TTC549 (cell line): ENCODE data around the gene ZNF385A.
"Not testable (repeated sequence)": the region's sequence is repeated elsewhere in the genome, so short reads cannot be mapped to it uniquely, and the experiment has no call there.

Experiments used
- FAIRE-seq: peaks from 2 replicates; lab custom pipeline; 2012; peaks lifted over from hg19 to GRCh38; lab: Jason Lieb, UNC

ZNF385A gene

GRCh38 chr12:54355104-54355815 is 29.3 kb downstream of the ZNF385A start:
- FAIRE-seq = no peak

GRCh38 chr12:54354271-54354670 is 30.3 kb downstream of the ZNF385A start:
- FAIRE-seq = not testable (repeated sequence)

GRCh38 chr12:54352891-54353874 is 31.4 kb downstream of the ZNF385A start:
- FAIRE-seq = no peak

GRCh38 chr12:54352022-54352531 is 32.5 kb downstream of the ZNF385A start:
- FAIRE-seq = no peak

- FAIRE-seq = no peak
Observed at GRCh38 chr12:54351341-54351740, 33.2 kb downstream of the ZNF385A start.

- no peak for FAIRE-seq
Observed at GRCh38 chr12:54350743-54351142, 33.8 kb downstream of the ZNF385A start.

GRCh38 chr12:54349679-54350078 is 34.9 kb downstream of the ZNF385A start:
- no peak for FAIRE-seq

- FAIRE-seq = no peak
Observed at GRCh38 chr12:54349036-54349435, 35.5 kb downstream of the ZNF385A start.

GRCh38 chr12:54341378-54342300 is 42.9 kb downstream of the ZNF385A start:
- no peak for FAIRE-seq

- no peak for FAIRE-seq
Observed at GRCh38 chr12:54340846-54341245, 43.7 kb downstream of the ZNF385A start.

GRCh38 chr12:54338698-54339296 is 45.7 kb downstream of the ZNF385A start:
- FAIRE-seq = no peak

- FAIRE-seq = no peak
Observed at GRCh38 chr12:54337854-54338650, 46.5 kb downstream of the ZNF385A start.

GRCh38 chr12:54337280-54337842 is 47.2 kb downstream of the ZNF385A start:
- no peak for FAIRE-seq

- no peak for FAIRE-seq
Observed at GRCh38 chr12:54333420-54334034, 51.0 kb downstream of the ZNF385A start.

GRCh38 chr12:54331461-54331860 is 53.1 kb downstream of the ZNF385A start:
- FAIRE-seq = no peak

GRCh38 chr12:54330442-54330841 is 54.1 kb downstream of the ZNF385A start:
- no peak for FAIRE-seq

- no peak for FAIRE-seq
Observed at GRCh38 chr12:54329759-54330158, 54.8 kb downstream of the ZNF385A start.

- FAIRE-seq = no peak
Observed at GRCh38 chr12:54328595-54329337, 55.8 kb downstream of the ZNF385A start.
